GM23338 (cell line): ENCODE measurements around the gene ADGRL3. TPM values are rescaled to one million over a fixed set of nuclear protein-coding genes. Genes with fewer than 3 reads are reported as not detected.

Experiments used
- ATAC-seq: fragments of 200-7000 bp; cut with Tn5 transposase; 3 replicates; pipeline ENCODE4 v1.9.1; 2020
- DNase-seq: peaks from one replicate; pipeline ENCODE4 v3.0.0-alpha.2; 2015; ENCODE audit warnings: low spot score
- H2AFZ ChIP-seq: fragments of 200-600 bp; sonication (generic); 2 replicates; pipeline ENCODE4 v1.8.0; 2016; ENCODE audit warnings: antibody characterized with exemption, mild to moderate bottlenecking, moderate library complexity
- H3F3A ChIP-seq: fragments of 200-600 bp; sonication (generic); replicated peaks from 2 replicates; pipeline ENCODE4 v1.8.0; 2017; ENCODE audit warnings: antibody characterized with exemption, mixed run types, low read depth
- H3K27ac ChIP-seq: fragments of 200-600 bp; sonication (generic); 2 replicates; pipeline ENCODE4 v1.6.1; 2016; ENCODE audit warnings: low read depth
- H3K27me3 ChIP-seq: fragments of 200-600 bp; sonication (generic); 2 replicates; pipeline ENCODE4 v1.8.0; 2016; ENCODE audit warnings: mild to moderate bottlenecking, mixed run types, moderate library complexity; ENCODE audit not compliant: insufficient read depth
- H3K36me3 ChIP-seq: fragments of 200-600 bp; sonication (generic); 2 replicates; pipeline ENCODE4 v1.8.0; 2016; ENCODE audit warnings: mild to moderate bottlenecking; ENCODE audit not compliant: insufficient read depth
- H3K4me1 ChIP-seq: fragments of 200-600 bp; sonication (generic); 2 replicates; pipeline ENCODE4 v1.8.0; 2016; ENCODE audit warnings: mild to moderate bottlenecking, moderate library complexity; ENCODE audit not compliant: insufficient read depth
- H3K4me2 ChIP-seq: fragments of 200-600 bp; sonication (generic); 2 replicates; pipeline ENCODE4 v1.7.1; 2017; ENCODE audit warnings: mixed run types
- H3K4me3 ChIP-seq: fragments of 200-600 bp; sonication (generic); 2 replicates; pipeline ENCODE4 v1.6.1; 2016; ENCODE audit warnings: mixed run types
- H3K79me2 ChIP-seq: fragments of 200-600 bp; sonication (generic); replicated peaks from 2 replicates; pipeline ENCODE4 v1.8.0; 2017; ENCODE audit warnings: mild to moderate bottlenecking; ENCODE audit not compliant: insufficient read depth
- H3K9me2 ChIP-seq: fragments of 200-600 bp; sonication (generic); 2 replicates; pipeline ENCODE4 v1.8.0; 2017; ENCODE audit not compliant: insufficient read depth
- H4K20me1 ChIP-seq: fragments of 200-600 bp; sonication (generic); replicated peaks from 2 replicates; pipeline ENCODE4 v1.8.0; 2017; ENCODE audit warnings: mild to moderate bottlenecking; ENCODE audit not compliant: insufficient read depth
- H3K27ac Mint-ChIP-seq: 2 replicates; pipeline ENCODE4 v1.8.0; 2020; ENCODE audit warnings: inconsistent platforms, mild to moderate bottlenecking, moderate library complexity, mixed read lengths
- H3K27me3 Mint-ChIP-seq: 3 replicates; pipeline ENCODE4 v1.8.0; 2022; ENCODE audit warnings: low read depth, mild to moderate bottlenecking, moderate library complexity, mixed read lengths, inconsistent platforms; ENCODE audit not compliant: insufficient read depth, poor library complexity
- H3K36me3 Mint-ChIP-seq: 3 replicates; pipeline ENCODE4 v1.8.0; 2021; ENCODE audit warnings: low read depth, mild to moderate bottlenecking, inconsistent platforms, moderate library complexity, mixed read lengths
- H3K4me1 Mint-ChIP-seq: 3 replicates; pipeline ENCODE4 v1.8.0; 2020; ENCODE audit warnings: mild to moderate bottlenecking, inconsistent platforms, mixed read lengths
- H3K4me3 Mint-ChIP-seq: 3 replicates; pipeline ENCODE4 v1.8.0; 2021; ENCODE audit warnings: moderate library complexity, mild to moderate bottlenecking, inconsistent platforms, mixed read lengths
- H3K9me3 Mint-ChIP-seq: 3 replicates; pipeline ENCODE4 v1.8.0; 2020; ENCODE audit warnings: moderate library complexity, mild to moderate bottlenecking, inconsistent platforms, mixed read lengths
- CREB1 ChIP-seq: fragments of 250-450 bp; sonication (Bioruptor Pico); IDR thresholded peaks from 2 replicates; pipeline ENCODE4 v1.5.0; 2020; ENCODE audit warnings: low read depth, mild to moderate bottlenecking, moderate library complexity
- ETS1 ChIP-seq: IDR thresholded peaks from 2 replicates; pipeline ENCODE4 v1.6.1; 2016; ENCODE audit warnings: antibody characterized with exemption
- EZH2 ChIP-seq: fragments of 200-600 bp; sonication (generic); IDR thresholded peaks from one replicate; pipeline ENCODE4 v1.8.0; 2017; ENCODE audit warnings: antibody characterized with exemption, mild to moderate bottlenecking, low read depth; ENCODE audit not compliant: unreplicated experiment
- EZH2phosphoT487 ChIP-seq: fragments of 200-600 bp; sonication (generic); IDR thresholded peaks from one replicate; pipeline ENCODE4 v1.8.1; 2018; ENCODE audit warnings: antibody characterized with exemption; ENCODE audit not compliant: unreplicated experiment
- JUNB ChIP-seq: IDR thresholded peaks from one replicate; pipeline ENCODE4 v1.6.1; 2016; ENCODE audit warnings: antibody characterized with exemption; ENCODE audit not compliant: unreplicated experiment
- NANOG ChIP-seq: IDR thresholded peaks from 2 replicates; pipeline ENCODE4 v1.6.1; 2016; ENCODE audit warnings: antibody characterized with exemption, borderline replicate concordance
- POLR2AphosphoS5 ChIP-seq: IDR thresholded peaks from 2 replicates; pipeline ENCODE4 v1.6.1; 2016; ENCODE audit warnings: antibody characterized with exemption, low read depth
- STAT1 ChIP-seq: IDR thresholded peaks from one replicate; pipeline ENCODE4 v1.6.1; 2016; ENCODE audit warnings: antibody characterized with exemption; ENCODE audit not compliant: unreplicated experiment
- ZNF114 ChIP-seq: fragments of 250-450 bp; sonication (Bioruptor Pico); IDR thresholded peaks from 2 replicates; pipeline ENCODE4 v1.5.0; 2020; ENCODE audit warnings: mild to moderate bottlenecking, moderate library complexity
- ZNF331 ChIP-seq: fragments of 250-450 bp; sonication (Bioruptor Pico); IDR thresholded peaks from 2 replicates; pipeline ENCODE4 v1.5.0; 2020; ENCODE audit warnings: low read depth, mild to moderate bottlenecking, moderate library complexity
- ZNF462 ChIP-seq: fragments of 250-450 bp; sonication (Bioruptor Pico); IDR thresholded peaks from 2 replicates; pipeline ENCODE4 v1.5.0; 2020; ENCODE audit warnings: mild to moderate bottlenecking, moderate library complexity
- polyA plus RNA-seq: library from polyadenylated mRNA; unstranded; fragments of >200 nt; fragmentation: Nextera tagmentation; extraction: Ambion mirVana; gene quantifications from 2 replicates; pipeline ENCODE4 v1.2.1, GENCODE V29; 2016
- total RNA-seq: library from RNA; depleted of rRNA; stranded (reverse); fragments of >200 nt; shearing (Covaris generic); gene quantifications from 2 replicates; pipeline ENCODE4 v1.2.3, GENCODE V29; 2014
- TF ChIP-seq, protein P1 (sequence below): IDR thresholded peaks from one replicate; pipeline ENCODE4 v1.6.1; 2018; ENCODE audit warnings: antibody characterized with exemption; ENCODE audit not compliant: unreplicated experiment
- TF ChIP-seq, protein P2 (sequence below), 2 experiments: fragments of 200-600 bp in 1 of 2; sonication (generic) in 1 of 2; conservative IDR thresholded peaks; 2 replicates each; pipeline versions ENCODE4 v1.5.1 to v1.6.1; 2016 to 2017; ENCODE audit warnings: antibody characterized with exemption in 2 of 2, low read depth in 2 of 2, mild to moderate bottlenecking in 2 of 2, moderate library complexity in 1 of 2

Gene ADGRL3
- total and polyA plus RNA-seq, 2 experiments from 2014 or later = 9.7 to 16.5 TPM

DNA sequence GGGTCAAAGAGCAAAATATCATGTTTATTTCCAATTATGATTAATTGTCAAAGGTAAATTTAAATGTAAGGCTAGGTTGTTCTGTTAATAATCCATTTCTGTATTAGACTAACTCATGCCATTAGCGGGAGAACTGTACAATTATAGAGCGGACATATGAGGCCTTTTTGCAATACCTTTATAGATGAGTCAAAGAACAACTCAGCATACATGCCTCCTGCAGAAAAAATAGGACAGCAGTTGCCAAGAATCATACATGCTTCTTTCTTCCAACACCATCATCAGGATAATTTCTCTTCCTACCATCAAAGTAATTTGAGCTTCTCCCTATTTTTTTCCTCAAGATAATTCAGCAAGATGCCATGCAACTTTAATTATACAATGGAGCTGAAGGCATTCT is 917.8 kb downstream of the ADGRL3 start:
- H3K4me3 ChIP-seq = no peak overlapping the region
- no peaks in the 10 kb centered on the region for H3K27me3 Mint-ChIP-seq
- no peaks in the 10 kb centered on the region for H3K36me3 Mint-ChIP-seq
- ATAC-seq (no peak), DNase-seq (no peak)
- TF ChIP-seq, protein P1, sequence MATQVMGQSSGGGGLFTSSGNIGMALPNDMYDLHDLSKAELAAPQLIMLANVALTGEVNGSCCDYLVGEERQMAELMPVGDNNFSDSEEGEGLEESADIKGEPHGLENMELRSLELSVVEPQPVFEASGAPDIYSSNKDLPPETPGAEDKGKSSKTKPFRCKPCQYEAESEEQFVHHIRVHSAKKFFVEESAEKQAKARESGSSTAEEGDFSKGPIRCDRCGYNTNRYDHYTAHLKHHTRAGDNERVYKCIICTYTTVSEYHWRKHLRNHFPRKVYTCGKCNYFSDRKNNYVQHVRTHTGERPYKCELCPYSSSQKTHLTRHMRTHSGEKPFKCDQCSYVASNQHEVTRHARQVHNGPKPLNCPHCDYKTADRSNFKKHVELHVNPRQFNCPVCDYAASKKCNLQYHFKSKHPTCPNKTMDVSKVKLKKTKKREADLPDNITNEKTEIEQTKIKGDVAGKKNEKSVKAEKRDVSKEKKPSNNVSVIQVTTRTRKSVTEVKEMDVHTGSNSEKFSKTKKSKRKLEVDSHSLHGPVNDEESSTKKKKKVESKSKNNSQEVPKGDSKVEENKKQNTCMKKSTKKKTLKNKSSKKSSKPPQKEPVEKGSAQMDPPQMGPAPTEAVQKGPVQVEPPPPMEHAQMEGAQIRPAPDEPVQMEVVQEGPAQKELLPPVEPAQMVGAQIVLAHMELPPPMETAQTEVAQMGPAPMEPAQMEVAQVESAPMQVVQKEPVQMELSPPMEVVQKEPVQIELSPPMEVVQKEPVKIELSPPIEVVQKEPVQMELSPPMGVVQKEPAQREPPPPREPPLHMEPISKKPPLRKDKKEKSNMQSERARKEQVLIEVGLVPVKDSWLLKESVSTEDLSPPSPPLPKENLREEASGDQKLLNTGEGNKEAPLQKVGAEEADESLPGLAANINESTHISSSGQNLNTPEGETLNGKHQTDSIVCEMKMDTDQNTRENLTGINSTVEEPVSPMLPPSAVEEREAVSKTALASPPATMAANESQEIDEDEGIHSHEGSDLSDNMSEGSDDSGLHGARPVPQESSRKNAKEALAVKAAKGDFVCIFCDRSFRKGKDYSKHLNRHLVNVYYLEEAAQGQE = no peak
- TF ChIP-seq EZH2phosphoT487 = no peak
- no peak for TF ChIP-seq ETS1
- no peak for TF ChIP-seq ZNF331 (CRISPR knock-in tag)
- no peak for TF ChIP-seq EZH2
- TF ChIP-seq, protein P2, sequence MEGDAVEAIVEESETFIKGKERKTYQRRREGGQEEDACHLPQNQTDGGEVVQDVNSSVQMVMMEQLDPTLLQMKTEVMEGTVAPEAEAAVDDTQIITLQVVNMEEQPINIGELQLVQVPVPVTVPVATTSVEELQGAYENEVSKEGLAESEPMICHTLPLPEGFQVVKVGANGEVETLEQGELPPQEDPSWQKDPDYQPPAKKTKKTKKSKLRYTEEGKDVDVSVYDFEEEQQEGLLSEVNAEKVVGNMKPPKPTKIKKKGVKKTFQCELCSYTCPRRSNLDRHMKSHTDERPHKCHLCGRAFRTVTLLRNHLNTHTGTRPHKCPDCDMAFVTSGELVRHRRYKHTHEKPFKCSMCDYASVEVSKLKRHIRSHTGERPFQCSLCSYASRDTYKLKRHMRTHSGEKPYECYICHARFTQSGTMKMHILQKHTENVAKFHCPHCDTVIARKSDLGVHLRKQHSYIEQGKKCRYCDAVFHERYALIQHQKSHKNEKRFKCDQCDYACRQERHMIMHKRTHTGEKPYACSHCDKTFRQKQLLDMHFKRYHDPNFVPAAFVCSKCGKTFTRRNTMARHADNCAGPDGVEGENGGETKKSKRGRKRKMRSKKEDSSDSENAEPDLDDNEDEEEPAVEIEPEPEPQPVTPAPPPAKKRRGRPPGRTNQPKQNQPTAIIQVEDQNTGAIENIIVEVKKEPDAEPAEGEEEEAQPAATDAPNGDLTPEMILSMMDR (conservative IDR thresholded peaks at IDR 0.05; ENCODE audit: low read depth in 2 of 2) = no peak
- no peak for TF ChIP-seq JUNB
- no peak for TF ChIP-seq ZNF462 (CRISPR knock-in tag)
- no peak for TF ChIP-seq ZNF114
- TF ChIP-seq POLR2AphosphoS5 = no peak
- TF ChIP-seq CREB1 (CRISPR knock-in tag) = no peak
- no peak for TF ChIP-seq STAT1
- TF ChIP-seq NANOG = no peak
- no peak overlapping the region for H3K27ac Mint-ChIP-seq
- no peaks in the 10 kb centered on the region for H3K4me1 ChIP-seq
- H3K79me2 ChIP-seq = no peaks in the 10 kb centered on the region
- no peaks in the 10 kb centered on the region for H4K20me1 ChIP-seq
- H3K9me3 Mint-ChIP-seq = no peaks in the 10 kb centered on the region
- H3K27ac ChIP-seq = no peak overlapping the region
- H3F3A ChIP-seq = no peaks in the 10 kb centered on the region
- no peaks in the 10 kb centered on the region for H3K9me2 ChIP-seq
- no peak overlapping the region for H3K4me3 Mint-ChIP-seq
- H3K4me1 Mint-ChIP-seq = no peaks in the 10 kb centered on the region
- no peak overlapping the region for H3K4me2 ChIP-seq
- no peak overlapping the region for H2AFZ ChIP-seq
- H3K27me3 ChIP-seq = no peaks in the 10 kb centered on the region
- H3K36me3 ChIP-seq = no peaks in the 10 kb centered on the region
